H1 (cell line): Measurements from ENCODE around the gene ARPP19. TPM values are rescaled to one million over a fixed set of nuclear protein-coding genes. Genes with fewer than 3 reads are reported as not detected.

Experiments
- BACH1 ChIP-seq: IDR thresholded peaks from 2 replicates; pipeline ENCODE4 v1.6.1; 2012; ENCODE audit warnings: low read length, improper control_type of control experiment
- EZH2 ChIP-seq: fragments of 200-600 bp; sonication (generic); IDR thresholded peaks from 2 replicates; pipeline ENCODE4 v1.7.1; 2012; ENCODE audit warnings: low read depth, mild to moderate bottlenecking, moderate library complexity, low read length, inconsistent platforms; ENCODE audit not compliant: severe bottlenecking
- KDM4A ChIP-seq: IDR thresholded peaks from one replicate; pipeline ENCODE4 v1.7.1; 2012; ENCODE audit warnings: low read depth, mild to moderate bottlenecking, moderate library complexity, low read length, inconsistent platforms; ENCODE audit not compliant: severe bottlenecking
- RBBP5 ChIP-seq: IDR thresholded peaks from 2 replicates; pipeline ENCODE4 v1.7.1; 2012; ENCODE audit warnings: low read depth, mild to moderate bottlenecking, inconsistent platforms, low read length, moderate library complexity, borderline replicate concordance
- SUZ12 ChIP-seq: fragments of 200-600 bp; sonication (generic); IDR thresholded peaks from 2 replicates; pipeline ENCODE4 v1.6.1; 2012; ENCODE audit warnings: mild to moderate bottlenecking, inconsistent platforms, low read length, moderate library complexity, mixed read lengths
- TEAD4 ChIP-seq: IDR thresholded peaks from 2 replicates; pipeline ENCODE4 v1.6.1; 2012; ENCODE audit warnings: low read depth, low read length, inconsistent platforms, mixed read lengths
- YY1 ChIP-seq: IDR thresholded peaks from 2 replicates; pipeline ENCODE4 v1.6.1; 2011; ENCODE audit warnings: low read depth, mild to moderate bottlenecking, low read length
- polyA plus RNA-seq, 7 experiments: library from polyadenylated mRNA; depleted of rRNA in 3 of 7; stranded (reverse) in 5 of 7; unstranded in 2 of 7; fragments of >200 nt in 5 of 7; fragments of 200-250 nt in 2 of 7; gene quantifications; 1 replicate in 5 of 7; 2 replicates in 1 of 7; 4 replicates in 1 of 7; pipeline versions ENCODE4 v1.2.1 to v1.2.3, GENCODE V29; 2011 to 2013; ENCODE audit warnings: missing spikeins in 2 of 7, mixed read lengths in 2 of 7
- total RNA-seq: library from RNA; stranded (reverse); fragmentation: NEBNext Ultra II Directional; extraction: Animal tissue kit (Norgen Biotek cat#: 25700); gene quantifications from 2 replicates; pipeline ENCODE4 v1.2.1, GENCODE V29; 2021
- TF ChIP-seq, protein P1 (sequence below): IDR thresholded peaks from 2 replicates; pipeline ENCODE4 v1.6.1; 2011; ENCODE audit warnings: low read depth, mild to moderate bottlenecking, low read length; ENCODE audit not compliant: insufficient read depth

Gene ARPP19
- total and polyA plus RNA-seq, 2 of the 8 experiments (the other 6 are each of a cell fraction or from before 2014, with no cell fraction given): 81.9 to 274 TPM

- TF ChIP-seq SUZ12 (no peak), RBBP5 (no peak), YY1 (no peak), BACH1 (no peak), TEAD4 (no peak), EZH2 (no peak), KDM4A (no peak)
- TF ChIP-seq, protein P1, sequence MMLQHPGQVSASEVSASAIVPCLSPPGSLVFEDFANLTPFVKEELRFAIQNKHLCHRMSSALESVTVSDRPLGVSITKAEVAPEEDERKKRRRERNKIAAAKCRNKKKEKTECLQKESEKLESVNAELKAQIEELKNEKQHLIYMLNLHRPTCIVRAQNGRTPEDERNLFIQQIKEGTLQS: no peak
Observed at GRCh38 chr15:52537459-52537858, 31.4 kb downstream of the ARPP19 start (continued).
